H1 (cell line): ENCODE data around the gene PHLPP1. TPM values are rescaled to one million over a fixed set of nuclear protein-coding genes. Genes with fewer than 3 reads are reported as not detected.

Source experiments
- ASH2L ChIP-seq: fragments of 200-600, 300-600 bp; sonication (generic); IDR thresholded peaks from one replicate; pipeline ENCODE4 v1.7.1; 2017; ENCODE audit warnings: low read length
- BCL11A ChIP-seq, 2 experiments: IDR thresholded peaks; one replicate each; pipeline ENCODE4 v1.6.1; 2011; ENCODE audit warnings: low read depth in 2 of 2, low read length in 2 of 2, mild to moderate bottlenecking in 2 of 2
- FOSL1 ChIP-seq: IDR thresholded peaks from 2 replicates; pipeline ENCODE4 v1.6.1; 2011; ENCODE audit warnings: mild to moderate bottlenecking, low read depth, low read length, moderate library complexity; ENCODE audit not compliant: insufficient read depth
- KDM4A ChIP-seq: IDR thresholded peaks from one replicate; pipeline ENCODE4 v1.7.1; 2012; ENCODE audit warnings: low read depth, mild to moderate bottlenecking, moderate library complexity, low read length, inconsistent platforms; ENCODE audit not compliant: severe bottlenecking
- POU5F1 ChIP-seq: IDR thresholded peaks from 2 replicates; pipeline ENCODE4 v1.6.1; 2011; ENCODE audit warnings: low read depth, mild to moderate bottlenecking, low read length, moderate library complexity
- RNF2 ChIP-seq: fragments of 200-900, 300-1000 bp; sonication (generic); IDR thresholded peaks from 2 replicates; pipeline ENCODE4 v1.7.1; 2016; ENCODE audit warnings: borderline replicate concordance, low read depth, mild to moderate bottlenecking, antibody characterized with exemption, low read length; ENCODE audit not compliant: poor library complexity, severe bottlenecking; ENCODE audit errors: missing control alignments
- SRF ChIP-seq: IDR thresholded peaks from 2 replicates; pipeline ENCODE4 v1.6.1; 2011; ENCODE audit warnings: mild to moderate bottlenecking, low read depth, low read length, moderate library complexity
- polyA plus RNA-seq, 7 experiments: library from polyadenylated mRNA; depleted of rRNA in 3 of 7; stranded (reverse) in 5 of 7; unstranded in 2 of 7; fragments of >200 nt in 5 of 7; fragments of 200-250 nt in 2 of 7; gene quantifications; 1 replicate in 5 of 7; 2 replicates in 1 of 7; 4 replicates in 1 of 7; pipeline versions ENCODE4 v1.2.1 to v1.2.3, GENCODE V29; 2011 to 2013; ENCODE audit warnings: missing spikeins in 2 of 7, mixed read lengths in 2 of 7
- total RNA-seq: library from RNA; stranded (reverse); fragmentation: NEBNext Ultra II Directional; extraction: Animal tissue kit (Norgen Biotek cat#: 25700); gene quantifications from 2 replicates; pipeline ENCODE4 v1.2.1, GENCODE V29; 2021

PHLPP1 gene
- total and polyA plus RNA-seq, 2 of the 8 experiments (the other 6 are each of a cell fraction or from before 2014, with no cell fraction given): 28.0 to 66.3 TPM

GRCh38 chr18:62767321-62767720 lies 52.0 kb downstream of the PHLPP1 start (continued):
- no peak for TF ChIP-seq RNF2
- no peak for TF ChIP-seq KDM4A
- TF ChIP-seq SRF: no peak
- TF ChIP-seq FOSL1: no peak
- no peak for TF ChIP-seq ASH2L
- no peak for TF ChIP-seq POU5F1
- no peak for TF ChIP-seq BCL11A (IDR thresholded peaks at IDR 0.05; ENCODE audit: low read depth in 2 of 2, low read length in 2 of 2)
